NCI-H1105 treated with DMSO at 0.1 percent for 48 hours (cell line): ENCODE results near the gene LRRC75B.
A peak's percentile ranks its signal among the peaks of the same experiment; 100 is the strongest.
"Not testable (repeated sequence)": the region's sequence is repeated elsewhere in the genome, so short reads cannot be mapped to it uniquely, and the experiment has no call there.

Experiments used
- DNase-seq: peaks from one replicate; lab custom pipeline; 2025; lab: John Stamatoyannopoulos, UW

LRRC75B gene, protein sequence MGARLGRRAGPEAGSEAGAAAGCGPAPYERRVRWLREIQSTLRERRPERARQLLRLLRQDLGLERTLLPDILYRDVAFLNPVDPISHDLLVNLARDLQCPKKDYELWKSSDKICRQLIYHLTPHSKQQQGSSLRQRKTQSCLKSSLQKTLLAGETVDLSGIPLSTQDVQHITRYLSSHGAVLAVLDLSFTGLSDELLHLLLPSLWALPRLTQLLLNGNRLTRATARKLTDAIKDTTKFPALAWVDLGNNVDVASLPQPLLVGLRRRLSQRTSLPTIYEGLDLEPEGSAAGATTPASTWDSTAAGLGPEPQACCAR

GRCh38 chr22:24592851-24593558 is at the start of gene LRRC75B:
Gene LRRC75B (minus strand): TSS chr22:24593073. CDS start chr22:24593039, 34 bp downstream.
- peak; percentile 48 for DNase-seq

DNA sequence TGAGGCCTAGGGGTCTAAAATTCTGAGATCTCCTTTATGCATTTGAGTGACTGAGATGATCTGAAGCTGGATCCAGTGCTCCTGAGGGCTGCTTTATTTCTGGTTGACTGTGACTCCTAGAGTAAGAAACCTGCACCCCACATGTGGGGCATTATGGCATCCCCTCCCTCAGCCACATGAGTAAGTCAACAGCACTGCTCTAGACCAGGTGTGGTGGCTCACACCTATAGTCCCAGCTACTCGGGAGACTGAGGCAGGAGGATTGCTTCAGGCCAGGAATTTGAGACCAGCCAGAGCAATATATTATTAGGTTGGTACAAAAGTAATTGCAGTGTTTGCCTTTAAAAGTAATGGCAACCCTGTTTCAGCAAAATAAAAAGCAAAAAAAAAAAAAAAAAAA is 49.4 kb upstream of the LRRC75B start:
- DNase-seq, result not testable (repeated sequence)

- DNase-seq, result not testable (repeated sequence)
These were observed 43.6 kb upstream of the LRRC75B start for GRCh38 chr22:24636513-24636912.

DNA sequence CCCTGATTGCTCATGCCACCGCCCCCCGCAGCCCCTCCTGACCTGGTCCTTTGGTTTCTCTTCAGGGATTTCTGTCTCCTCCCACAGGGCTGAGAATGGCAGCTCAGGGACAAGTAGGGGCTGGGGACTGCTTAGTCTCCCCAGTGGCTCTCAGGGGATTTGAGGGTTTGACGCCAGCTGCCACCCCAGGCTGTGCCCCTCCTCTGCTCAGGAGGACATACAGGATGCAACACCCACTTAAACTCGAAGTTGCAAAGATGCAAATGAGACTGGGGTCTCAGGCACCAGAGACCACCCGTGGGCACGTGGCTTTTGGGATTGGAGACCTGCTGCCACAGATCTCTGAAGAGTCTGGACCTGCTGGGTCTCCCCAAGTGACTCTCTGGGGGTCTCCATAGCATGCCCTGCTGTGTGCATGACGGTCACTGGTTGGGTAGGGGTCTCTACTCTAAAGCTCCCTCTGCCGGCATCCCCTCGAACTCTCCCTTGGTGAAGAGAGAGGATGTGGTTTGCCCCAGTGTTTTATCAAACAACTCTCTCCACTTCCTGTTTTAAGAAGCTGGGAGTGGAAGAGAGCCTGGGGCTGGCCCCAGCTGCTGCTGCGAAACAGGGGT is 42.0 kb upstream of the LRRC75B start:
- DNase-seq, result not testable (repeated sequence)

DNA sequence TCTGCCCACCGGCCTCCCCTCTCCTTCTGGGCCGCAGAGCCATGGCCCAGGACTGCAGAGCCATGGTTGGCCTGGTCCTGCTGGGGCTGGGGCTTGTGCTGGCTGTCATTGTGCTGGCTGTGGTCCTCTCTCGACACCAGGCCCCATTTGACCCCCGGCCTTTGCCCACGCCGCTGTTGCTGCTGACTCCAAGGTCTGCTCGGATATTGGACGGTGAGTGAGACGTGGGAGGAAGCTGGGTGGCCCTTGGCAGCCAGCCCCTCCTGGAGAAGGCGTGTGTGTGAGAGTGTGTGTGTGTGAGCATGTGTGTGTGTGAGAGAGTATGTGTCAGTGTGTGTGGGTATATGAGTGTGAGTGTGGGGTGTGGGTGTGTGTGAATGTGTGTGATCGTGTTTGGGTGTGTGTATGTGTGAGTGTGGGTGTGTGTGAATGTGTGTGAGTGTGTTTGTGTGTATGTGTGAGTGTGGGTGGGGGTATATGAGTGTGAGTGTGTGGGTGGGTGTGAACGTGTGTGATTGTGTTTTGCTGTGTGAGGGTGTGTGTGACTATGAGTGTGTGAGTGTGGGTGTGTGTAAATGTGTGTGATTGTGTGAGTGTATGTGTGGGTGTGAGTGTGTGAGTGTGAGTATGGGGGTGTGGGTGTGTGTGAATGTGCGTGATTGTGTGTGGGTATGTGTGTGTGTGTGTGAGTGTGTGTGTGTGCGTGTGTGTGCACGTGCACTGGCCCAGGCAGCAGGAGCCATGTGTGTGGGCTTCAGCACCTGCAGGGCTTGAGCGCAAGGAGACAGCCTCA is 40.6 kb upstream of the LRRC75B start:
- DNase-seq, result not testable (repeated sequence)

DNA sequence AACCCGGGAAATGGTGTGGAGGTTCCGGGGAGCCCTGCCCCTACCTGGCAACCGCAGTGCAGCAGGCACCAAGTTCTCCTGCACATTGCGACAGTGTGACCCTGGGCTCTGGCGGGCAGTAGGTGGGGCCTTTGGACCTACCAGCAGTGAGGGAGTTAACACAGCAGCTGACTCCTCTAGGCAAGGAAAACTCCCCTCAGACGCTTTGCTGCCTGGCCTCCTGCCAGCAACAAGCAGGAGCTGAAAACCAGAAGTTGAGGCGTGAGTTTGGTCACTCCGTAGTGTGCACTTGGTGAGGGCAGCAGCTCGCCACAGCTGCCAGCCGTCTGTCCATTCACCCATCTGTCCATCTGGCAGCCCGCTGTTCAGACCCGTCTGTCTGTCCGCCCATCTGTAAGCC is 39.8 kb upstream of the LRRC75B start:
- DNase-seq, result not testable (repeated sequence)

DNA sequence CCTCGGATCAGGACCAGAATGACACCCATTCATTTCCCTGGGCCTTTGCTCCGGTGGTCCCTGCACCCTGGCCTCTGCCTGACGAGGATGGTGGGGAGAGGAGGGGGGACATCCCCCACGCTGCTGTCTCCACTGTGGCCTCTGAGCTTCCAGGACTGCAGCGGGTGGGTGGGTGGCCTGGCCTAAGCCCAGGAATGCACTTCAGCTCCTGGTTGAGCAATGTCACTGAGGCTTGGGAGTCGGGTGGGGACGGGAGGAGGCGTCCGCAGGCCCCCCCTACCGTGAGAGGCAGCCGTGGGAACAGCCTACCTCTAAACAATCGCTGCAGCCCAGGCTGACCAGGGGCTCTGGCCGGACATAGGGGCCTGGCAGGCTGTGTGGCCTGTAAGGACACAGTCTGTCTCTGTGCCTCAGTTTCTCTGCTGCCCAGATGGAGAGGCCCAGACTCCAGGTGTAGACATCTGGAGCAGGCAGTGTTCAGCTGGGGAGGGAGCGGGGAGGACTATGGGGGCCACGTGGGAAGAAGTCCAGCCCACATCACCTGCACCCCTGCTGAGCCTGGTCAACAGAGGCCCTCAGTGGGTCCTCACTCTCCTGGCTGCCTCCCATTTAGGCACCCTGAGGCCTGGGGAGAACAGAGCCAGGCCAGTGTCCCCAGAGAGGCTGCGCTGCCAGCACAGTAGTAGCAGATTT is 38.7 kb upstream of the LRRC75B start:
- DNase-seq, result not testable (repeated sequence)

GRCh38 chr22:24630812-24631427 is 38.0 kb upstream of the LRRC75B start:
- DNase-seq, result not testable (repeated sequence)

DNA sequence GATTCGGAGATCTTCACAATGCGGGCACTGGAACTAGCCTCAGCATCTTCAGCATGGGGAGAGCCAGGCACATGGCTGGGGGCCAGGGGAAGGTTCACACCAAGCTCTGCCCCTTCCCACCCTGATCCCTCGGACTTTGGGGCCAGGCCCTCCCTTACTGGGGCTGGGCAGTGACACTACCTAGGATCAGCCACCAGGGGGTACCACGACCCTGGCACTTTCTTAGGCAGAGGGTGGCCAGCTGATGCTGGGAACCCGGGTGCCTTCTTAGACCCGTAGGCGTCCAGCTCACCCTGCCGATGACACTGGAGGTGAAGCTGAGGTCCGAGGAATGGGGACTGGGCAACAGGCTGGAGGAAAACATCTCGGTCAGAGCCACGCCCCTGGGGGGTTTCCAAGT is 36.2 kb upstream of the LRRC75B start:
- not testable (repeated sequence) for DNase-seq

GRCh38 chr22:24627911-24628310 is 35.0 kb upstream of the LRRC75B start:
- DNase-seq, result not testable (repeated sequence)

- DNase-seq, result not testable (repeated sequence)
These were observed 29.7 kb upstream of the LRRC75B start for GRCh38 chr22:24622596-24622995.

GRCh38 chr22:24621244-24621643 is 28.4 kb upstream of the LRRC75B start:
- DNase-seq, result not testable (repeated sequence)

DNA sequence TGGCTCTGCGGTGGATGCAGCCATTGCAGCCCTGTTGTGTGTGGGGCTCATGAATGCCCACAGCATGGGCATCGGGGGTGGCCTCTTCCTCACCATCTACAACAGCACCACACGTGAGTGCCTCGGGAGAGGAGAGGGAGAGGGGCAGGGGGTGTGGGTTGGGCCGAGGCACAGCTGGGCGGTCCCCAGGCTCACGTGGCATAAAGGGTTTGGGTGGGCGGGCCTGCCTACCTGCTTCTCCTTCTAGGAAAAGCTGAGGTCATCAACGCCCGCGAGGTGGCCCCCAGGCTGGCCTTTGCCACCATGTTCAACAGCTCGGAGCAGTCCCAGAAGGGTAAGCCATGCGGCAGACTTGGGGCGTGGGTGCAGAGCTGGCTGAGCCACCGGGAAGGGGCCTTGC is 21.9 kb upstream of the LRRC75B start:
- DNase-seq, result not testable (repeated sequence)

DNA sequence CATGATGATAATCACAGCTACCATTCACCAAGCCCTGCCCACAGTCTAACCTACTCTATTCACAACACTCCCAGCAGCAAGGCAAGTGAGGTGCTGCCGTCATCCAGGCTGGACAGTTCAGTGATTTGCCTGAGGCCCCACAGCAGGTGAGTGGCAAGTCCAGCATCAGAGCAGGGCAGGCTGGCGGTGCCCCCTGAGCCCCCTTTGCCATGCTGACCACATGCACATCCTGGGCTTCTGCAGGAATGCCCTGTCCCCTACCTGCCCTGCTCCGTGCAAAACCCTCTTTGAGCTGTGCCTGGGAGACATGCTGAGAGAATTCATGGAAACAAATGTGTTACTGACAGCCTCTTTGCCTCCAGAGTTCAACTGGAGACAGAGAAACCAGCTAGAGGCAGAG is 17.0 kb upstream of the LRRC75B start:
- not testable (repeated sequence) for DNase-seq

DNA sequence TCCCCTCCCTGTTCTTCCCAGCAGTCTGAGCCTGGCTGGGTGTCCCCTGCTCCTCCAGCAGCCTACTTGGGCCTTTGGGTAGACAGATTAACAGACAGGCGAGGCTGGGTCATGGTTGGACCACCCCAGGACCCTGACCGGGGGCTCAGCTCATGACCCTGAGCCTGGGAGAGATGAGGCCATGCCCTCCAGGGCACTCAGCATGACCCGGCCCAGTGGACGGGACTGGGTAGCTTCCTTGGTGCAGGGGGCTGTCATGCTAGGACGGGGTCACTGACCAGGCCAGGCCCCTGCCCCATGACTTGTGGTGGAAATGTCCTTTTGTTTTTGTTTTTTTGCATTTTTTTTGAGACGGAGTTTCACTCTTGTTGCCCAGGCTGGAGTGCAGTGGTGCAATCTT is 15.5 kb upstream of the LRRC75B start:
- not testable (repeated sequence) for DNase-seq

DNA sequence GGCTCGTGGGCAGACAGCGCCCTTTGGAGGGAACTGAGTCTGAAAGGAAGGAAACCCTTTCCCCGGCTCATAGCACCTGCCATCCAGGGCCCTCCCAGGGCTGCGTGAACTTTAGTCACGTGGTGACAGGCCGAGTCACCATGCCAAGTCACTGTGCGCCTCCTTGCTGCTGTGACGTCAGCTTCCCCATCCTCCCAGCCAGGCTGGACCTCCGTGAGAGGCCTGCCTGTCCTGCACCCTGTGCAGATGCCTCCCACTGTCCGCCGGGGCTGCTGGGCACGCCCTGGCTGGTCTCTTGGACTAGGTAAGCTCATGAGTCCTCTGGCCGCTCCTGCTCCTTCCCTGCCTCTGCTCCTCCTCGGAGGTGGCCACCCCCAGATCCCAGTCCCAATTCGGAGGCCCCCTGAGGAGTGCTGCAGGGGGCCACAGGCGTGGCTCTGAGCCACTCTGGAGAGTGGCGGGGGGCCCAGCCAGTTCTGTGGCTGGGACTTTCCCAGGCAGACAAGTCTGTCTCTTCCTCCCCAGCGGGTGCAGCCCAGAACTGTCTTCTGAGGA is 14.6 kb upstream of the LRRC75B start:
- not testable (repeated sequence) for DNase-seq

- DNase-seq, result not testable (repeated sequence)
These were observed 13.5 kb upstream of the LRRC75B start for GRCh38 chr22:24606340-24606739.

DNA sequence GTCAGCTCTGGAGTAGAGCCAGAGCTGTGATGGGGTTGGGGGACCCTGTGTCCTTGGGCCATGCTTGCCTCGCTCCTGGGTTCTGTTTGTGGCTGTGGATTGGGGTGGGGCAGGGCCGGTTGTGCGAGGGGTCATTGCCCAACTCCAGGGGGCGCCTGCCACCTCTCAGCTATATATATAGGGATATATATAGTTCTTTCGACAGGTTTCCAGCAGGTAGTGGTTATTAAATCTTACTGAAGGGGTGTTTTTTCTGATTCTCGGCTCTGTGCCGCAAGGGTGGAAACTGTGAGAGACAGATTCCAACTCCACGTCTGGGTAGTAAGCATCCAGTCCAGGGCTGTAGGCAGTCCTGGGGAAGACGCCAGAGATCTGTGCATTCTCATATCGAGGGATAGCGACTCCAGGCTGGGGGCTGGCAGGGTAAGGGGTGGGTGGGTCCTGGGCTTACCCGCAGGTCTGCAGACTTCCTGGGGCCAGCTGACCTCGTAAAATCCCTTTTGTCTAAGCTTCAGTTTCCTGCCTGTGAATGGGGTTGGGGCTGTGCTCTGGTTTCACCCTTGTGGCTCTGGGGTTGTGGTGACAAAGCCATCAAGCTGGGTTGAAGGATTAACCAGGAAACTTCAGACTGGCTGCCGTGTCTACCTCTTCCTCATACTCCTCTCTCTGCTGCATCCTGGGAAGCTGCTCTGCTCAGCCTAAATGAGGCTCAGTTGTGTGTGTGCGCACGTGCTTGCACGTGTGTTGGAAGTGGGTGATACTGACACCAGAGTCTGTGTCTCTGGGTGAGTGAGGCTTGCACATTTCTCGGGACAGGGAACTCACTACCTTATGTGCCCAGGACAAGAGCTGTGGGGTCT is 11.1 kb upstream of the LRRC75B start:
- not testable (repeated sequence) for DNase-seq
